ENCODE measurements around the gene FKBP5. TPM values are rescaled to one million over a fixed set of nuclear protein-coding genes. Genes with fewer than 3 reads are reported as not detected.

FKBP5 gene
- total and polyA plus RNA-seq, 9 of the 15 experiments (the other 6 are each of a cell fraction or from before 2014, with no cell fraction given), result 32.7 to 151 (median 75.0) TPM

DNA sequence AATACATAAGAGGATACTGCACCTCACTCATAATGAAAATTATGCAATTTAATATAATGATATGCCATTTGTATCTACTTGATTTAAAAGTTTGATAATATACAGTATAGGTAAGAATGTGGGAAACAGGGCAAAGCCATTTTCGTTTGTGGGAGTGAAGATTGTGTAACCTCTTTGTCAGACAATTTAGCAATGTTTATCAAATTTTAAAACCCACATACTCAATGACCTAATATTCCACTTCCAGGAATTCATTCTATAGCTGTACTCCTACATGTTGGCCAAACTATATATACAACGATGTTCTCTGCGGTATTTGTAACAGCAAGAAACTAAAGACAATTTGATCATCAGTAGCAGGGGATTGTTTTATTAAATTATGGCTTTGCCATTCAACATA is 17.8 kb upstream of the FKBP5 start (continued):
- TF ChIP-seq, protein P1, sequence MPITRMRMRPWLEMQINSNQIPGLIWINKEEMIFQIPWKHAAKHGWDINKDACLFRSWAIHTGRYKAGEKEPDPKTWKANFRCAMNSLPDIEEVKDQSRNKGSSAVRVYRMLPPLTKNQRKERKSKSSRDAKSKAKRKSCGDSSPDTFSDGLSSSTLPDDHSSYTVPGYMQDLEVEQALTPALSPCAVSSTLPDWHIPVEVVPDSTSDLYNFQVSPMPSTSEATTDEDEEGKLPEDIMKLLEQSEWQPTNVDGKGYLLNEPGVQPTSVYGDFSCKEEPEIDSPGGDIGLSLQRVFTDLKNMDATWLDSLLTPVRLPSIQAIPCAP (CRISPR knock-in tag; IDR thresholded peaks at IDR 0.05; ENCODE audit: borderline replicate concordance), result no peak
- TF ChIP-seq ZBTB7A (IDR thresholded peaks at IDR 0.05; ENCODE audit: borderline replicate concordance, control insufficient read depth, low read depth, low read length) (no peak), MEF2D (tag; conservative IDR thresholded peaks at IDR 0.05; ENCODE audit: low read depth) (peak; percentile 56; the same call in 1 of the 2 replicates), ZNF699 (CRISPR knock-in tag; IDR thresholded peaks at IDR 0.05; ENCODE audit: insufficient replicate concordance) (no peak), EP300 (IDR thresholded peaks at IDR 0.05; ENCODE audit: low read length) (peak; percentile 34; the same call in 1 of the 2 replicates), HDAC8 (tag; IDR thresholded peaks at IDR 0.05) (no peak), BRCA1 (IDR thresholded peaks at IDR 0.05) (no peak), BRCA1 (CRISPR knock-in tag; IDR thresholded peaks at IDR 0.05) (no peak), CCNT2 (IDR thresholded peaks at IDR 0.05; ENCODE audit: borderline replicate concordance, extremely low read depth, insufficient read length, low read depth, low read length) (peak; percentile 46), TRIM28 (IDR thresholded peaks at IDR 0.05) (no peak), RBFOX2 (IDR thresholded peaks at IDR 0.05; ENCODE audit: low read depth, low read length) (no peak), RBM39 (optimal IDR thresholded peaks at IDR 0.05; ENCODE audit: low read depth, low read length) (no peak), MAFG (tag; conservative IDR thresholded peaks at IDR 0.05) (no peak), ZNF384 (IDR thresholded peaks at IDR 0.05; ENCODE audit: low read depth, low read length) (no peak), SIN3A (IDR thresholded peaks at IDR 0.05; ENCODE audit: borderline replicate concordance in 2 of 2, control insufficient read depth in 1 of 2, low read depth in 2 of 2, low read length in 2 of 2) (no peak), CEBPB (tag; IDR thresholded peaks at IDR 0.05) (peak; percentile 98), ZNF717 (CRISPR knock-in tag; IDR thresholded peaks at IDR 0.05) (no peak), NR2C2 (CRISPR knock-in tag; IDR thresholded peaks at IDR 0.05) (no peak), NR2C2 (tag; IDR thresholded peaks at IDR 0.05) (no peak), SAP30 (IDR thresholded peaks at IDR 0.05; ENCODE audit: borderline replicate concordance, insufficient read depth, low read depth, low read length, poor library complexity, severe bottlenecking) (no peak)
- TF ChIP-seq, protein P2, sequence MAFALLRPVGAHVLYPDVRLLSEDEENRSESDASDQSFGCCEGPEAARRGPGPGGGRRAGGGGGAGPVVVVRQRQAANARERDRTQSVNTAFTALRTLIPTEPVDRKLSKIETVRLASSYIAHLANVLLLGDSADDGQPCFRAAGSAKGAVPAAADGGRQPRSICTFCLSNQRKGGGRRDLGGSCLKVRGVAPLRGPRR (CRISPR knock-in tag; IDR thresholded peaks at IDR 0.05), result no peak
- TF ChIP-seq, protein P3, sequence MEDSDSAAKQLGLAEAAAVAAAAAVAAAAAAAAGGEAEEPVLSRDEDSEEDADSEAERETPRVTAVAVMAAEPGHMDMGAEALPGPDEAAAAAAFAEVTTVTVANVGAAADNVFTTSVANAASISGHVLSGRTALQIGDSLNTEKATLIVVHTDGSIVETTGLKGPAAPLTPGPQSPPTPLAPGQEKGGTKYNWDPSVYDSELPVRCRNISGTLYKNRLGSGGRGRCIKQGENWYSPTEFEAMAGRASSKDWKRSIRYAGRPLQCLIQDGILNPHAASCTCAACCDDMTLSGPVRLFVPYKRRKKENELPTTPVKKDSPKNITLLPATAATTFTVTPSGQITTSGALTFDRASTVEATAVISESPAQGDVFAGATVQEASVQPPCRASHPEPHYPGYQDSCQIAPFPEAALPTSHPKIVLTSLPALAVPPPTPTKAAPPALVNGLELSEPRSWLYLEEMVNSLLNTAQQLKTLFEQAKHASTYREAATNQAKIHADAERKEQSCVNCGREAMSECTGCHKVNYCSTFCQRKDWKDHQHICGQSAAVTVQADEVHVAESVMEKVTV (CRISPR knock-in tag; IDR thresholded peaks at IDR 0.05), result no peak
- TF ChIP-seq, protein P4, sequence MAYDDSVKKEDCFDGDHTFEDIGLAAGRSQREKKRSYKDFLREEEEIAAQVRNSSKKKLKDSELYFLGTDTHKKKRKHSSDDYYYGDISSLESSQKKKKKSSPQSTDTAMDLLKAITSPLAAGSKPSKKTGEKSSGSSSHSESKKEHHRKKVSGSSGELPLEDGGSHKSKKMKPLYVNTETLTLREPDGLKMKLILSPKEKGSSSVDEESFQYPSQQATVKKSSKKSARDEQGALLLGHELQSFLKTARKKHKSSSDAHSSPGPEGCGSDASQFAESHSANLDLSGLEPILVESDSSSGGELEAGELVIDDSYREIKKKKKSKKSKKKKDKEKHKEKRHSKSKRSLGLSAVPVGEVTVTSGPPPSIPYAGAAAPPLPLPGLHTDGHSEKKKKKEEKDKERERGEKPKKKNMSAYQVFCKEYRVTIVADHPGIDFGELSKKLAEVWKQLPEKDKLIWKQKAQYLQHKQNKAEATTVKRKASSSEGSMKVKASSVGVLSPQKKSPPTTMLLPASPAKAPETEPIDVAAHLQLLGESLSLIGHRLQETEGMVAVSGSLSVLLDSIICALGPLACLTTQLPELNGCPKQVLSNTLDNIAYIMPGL (CRISPR knock-in tag; IDR thresholded peaks at IDR 0.05), result no peak
- TF ChIP-seq, protein P5, sequence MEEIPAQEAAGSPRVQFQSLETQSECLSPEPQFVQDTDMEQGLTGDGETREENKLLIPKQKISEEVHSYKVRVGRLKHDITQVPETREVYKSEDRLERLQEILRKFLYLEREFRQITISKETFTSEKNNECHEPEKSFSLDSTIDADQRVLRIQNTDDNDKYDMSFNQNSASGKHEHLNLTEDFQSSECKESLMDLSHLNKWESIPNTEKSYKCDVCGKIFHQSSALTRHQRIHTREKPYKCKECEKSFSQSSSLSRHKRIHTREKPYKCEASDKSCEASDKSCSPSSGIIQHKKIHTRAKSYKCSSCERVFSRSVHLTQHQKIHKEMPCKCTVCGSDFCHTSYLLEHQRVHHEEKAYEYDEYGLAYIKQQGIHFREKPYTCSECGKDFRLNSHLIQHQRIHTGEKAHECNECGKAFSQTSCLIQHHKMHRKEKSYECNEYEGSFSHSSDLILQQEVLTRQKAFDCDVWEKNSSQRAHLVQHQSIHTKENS (CRISPR knock-in tag; IDR thresholded peaks at IDR 0.05), result no peak
